MCF 10A (cell line): ENCODE measurements around the gene MYB. TPM values are rescaled to one million over a fixed set of nuclear protein-coding genes. Genes with fewer than 3 reads are reported as not detected.
"Not testable (repeated sequence)": the region's sequence is repeated elsewhere in the genome, so short reads cannot be mapped to it uniquely, and the experiment has no call there.

ENCODE experiments used
- BruUV-seq: library from RNA; stranded (reverse); fragments of 400-500 nt; replicated peaks from 2 replicates; lab custom pipeline; 2021; lab: Mats Ljungman, UMichigan
- CTCF ChIA-PET: fragments of 300-600 bp; sonication (Branson Sonifier 250); formaldehyde crosslinking; extraction: SDS; loops from one replicate; lab custom pipeline; 2021; ENCODE audit warnings: antibody characterized with exemption, inconsistent platforms; lab: Yijun Ruan, JAX
- POLR2A ChIA-PET: fragments of 300-600, 350-650 bp; sonication (Branson Sonifier 250); formaldehyde crosslinking; extraction: SDS; loops from one replicate; lab custom pipeline; 2020; ENCODE audit warnings: antibody characterized with exemption, inconsistent platforms; lab: Yijun Ruan, JAX
- DNase-seq: peaks from one replicate; pipeline ENCODE4 v3.0.0-alpha.2; 2018; ENCODE audit not compliant: unreplicated experiment
- H3K27ac Mint-ChIP-seq: one replicate; pipeline ENCODE4 v1.8.0; 2022; ENCODE audit warnings: mild to moderate bottlenecking, low read depth, mixed read lengths; ENCODE audit not compliant: unreplicated experiment
- H3K27me3 Mint-ChIP-seq: one replicate; pipeline ENCODE4 v1.8.0; 2022; ENCODE audit warnings: mixed read lengths; ENCODE audit not compliant: insufficient read depth, unreplicated experiment
- H3K36me3 Mint-ChIP-seq: one replicate; pipeline ENCODE4 v1.8.0; 2022; ENCODE audit warnings: mild to moderate bottlenecking, moderate library complexity, mixed read lengths; ENCODE audit not compliant: insufficient read depth, unreplicated experiment
- H3K4me1 Mint-ChIP-seq: one replicate; pipeline ENCODE4 v1.8.0; 2022; ENCODE audit warnings: mixed read lengths; ENCODE audit not compliant: insufficient read depth, unreplicated experiment
- H3K4me3 Mint-ChIP-seq: one replicate; pipeline ENCODE4 v1.8.0; 2022; ENCODE audit warnings: mild to moderate bottlenecking, moderate library complexity, mixed read lengths; ENCODE audit not compliant: unreplicated experiment
- H3K9me3 Mint-ChIP-seq: one replicate; pipeline ENCODE4 v1.8.0; 2022; ENCODE audit warnings: mixed read lengths; ENCODE audit not compliant: unreplicated experiment
- intact Hi-C: fragments of 100-400 bp; cut with micrococcal nuclease; formaldehyde crosslinking; loops from 2 replicates; pipeline ENCODE4 v1.14.1; 2022
- total RNA-seq: library from RNA; stranded (reverse); gene quantifications from 2 replicates; pipeline ENCODE4 v1.2.3, GENCODE V29; 2022
- TF ChIP-seq, protein P1 (sequence below): fragments of 200-600 bp; IDR thresholded peaks from one replicate; pipeline ENCODE4 v1.8.0; 2022; ENCODE audit warnings: antibody characterized with exemption, mild to moderate bottlenecking; ENCODE audit not compliant: unreplicated experiment

Gene MYB
- total RNA-seq, 1 experiment from 2014 or later = not detected

DNA sequence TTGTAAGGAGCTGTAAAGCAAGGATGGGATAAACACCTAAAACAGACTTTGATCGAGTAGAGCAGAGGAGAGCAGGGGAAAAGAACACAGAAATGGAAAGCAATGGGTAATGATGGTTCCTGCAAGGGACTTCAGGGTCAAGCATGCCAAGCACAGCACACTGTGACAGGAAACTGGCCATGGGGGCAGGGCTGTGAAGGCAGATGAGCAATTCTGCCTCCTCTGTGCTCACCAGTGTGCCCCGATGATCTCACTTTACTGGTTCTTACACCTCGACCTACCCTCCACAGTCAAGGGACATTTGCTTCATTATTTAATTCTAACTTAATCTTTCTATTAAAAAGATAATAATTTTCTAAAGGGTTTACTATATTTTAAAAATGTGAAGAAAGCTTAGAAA lies 21.6 kb upstream of the MYB start:
- H3K27me3 Mint-ChIP-seq = no peaks in the 10 kb centered on the region
- H3K36me3 Mint-ChIP-seq = no peaks in the 10 kb centered on the region
- H3K4me1 Mint-ChIP-seq = no peaks in the 10 kb centered on the region
- POLR2A ChIA-PET = no interaction called here
- no peak for DNase-seq
- no peak overlapping the region for H3K27ac Mint-ChIP-seq
- H3K4me3 Mint-ChIP-seq = no peak overlapping the region
- intact Hi-C loops = no loop called here
- BruUV-seq = no TSS peak
- peaks cover 8% of the 10 kb centered on the region for H3K9me3 Mint-ChIP-seq
- CTCF ChIA-PET = interaction anchor here (0.6 to 1.1 kb wide), 2 partner anchors 15 to 57 kb away, joined by 3 to 6 read pairs; no protein-coding TSS in a partner anchor
- TF ChIP-seq, protein P1, sequence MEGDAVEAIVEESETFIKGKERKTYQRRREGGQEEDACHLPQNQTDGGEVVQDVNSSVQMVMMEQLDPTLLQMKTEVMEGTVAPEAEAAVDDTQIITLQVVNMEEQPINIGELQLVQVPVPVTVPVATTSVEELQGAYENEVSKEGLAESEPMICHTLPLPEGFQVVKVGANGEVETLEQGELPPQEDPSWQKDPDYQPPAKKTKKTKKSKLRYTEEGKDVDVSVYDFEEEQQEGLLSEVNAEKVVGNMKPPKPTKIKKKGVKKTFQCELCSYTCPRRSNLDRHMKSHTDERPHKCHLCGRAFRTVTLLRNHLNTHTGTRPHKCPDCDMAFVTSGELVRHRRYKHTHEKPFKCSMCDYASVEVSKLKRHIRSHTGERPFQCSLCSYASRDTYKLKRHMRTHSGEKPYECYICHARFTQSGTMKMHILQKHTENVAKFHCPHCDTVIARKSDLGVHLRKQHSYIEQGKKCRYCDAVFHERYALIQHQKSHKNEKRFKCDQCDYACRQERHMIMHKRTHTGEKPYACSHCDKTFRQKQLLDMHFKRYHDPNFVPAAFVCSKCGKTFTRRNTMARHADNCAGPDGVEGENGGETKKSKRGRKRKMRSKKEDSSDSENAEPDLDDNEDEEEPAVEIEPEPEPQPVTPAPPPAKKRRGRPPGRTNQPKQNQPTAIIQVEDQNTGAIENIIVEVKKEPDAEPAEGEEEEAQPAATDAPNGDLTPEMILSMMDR = no peak

DNA sequence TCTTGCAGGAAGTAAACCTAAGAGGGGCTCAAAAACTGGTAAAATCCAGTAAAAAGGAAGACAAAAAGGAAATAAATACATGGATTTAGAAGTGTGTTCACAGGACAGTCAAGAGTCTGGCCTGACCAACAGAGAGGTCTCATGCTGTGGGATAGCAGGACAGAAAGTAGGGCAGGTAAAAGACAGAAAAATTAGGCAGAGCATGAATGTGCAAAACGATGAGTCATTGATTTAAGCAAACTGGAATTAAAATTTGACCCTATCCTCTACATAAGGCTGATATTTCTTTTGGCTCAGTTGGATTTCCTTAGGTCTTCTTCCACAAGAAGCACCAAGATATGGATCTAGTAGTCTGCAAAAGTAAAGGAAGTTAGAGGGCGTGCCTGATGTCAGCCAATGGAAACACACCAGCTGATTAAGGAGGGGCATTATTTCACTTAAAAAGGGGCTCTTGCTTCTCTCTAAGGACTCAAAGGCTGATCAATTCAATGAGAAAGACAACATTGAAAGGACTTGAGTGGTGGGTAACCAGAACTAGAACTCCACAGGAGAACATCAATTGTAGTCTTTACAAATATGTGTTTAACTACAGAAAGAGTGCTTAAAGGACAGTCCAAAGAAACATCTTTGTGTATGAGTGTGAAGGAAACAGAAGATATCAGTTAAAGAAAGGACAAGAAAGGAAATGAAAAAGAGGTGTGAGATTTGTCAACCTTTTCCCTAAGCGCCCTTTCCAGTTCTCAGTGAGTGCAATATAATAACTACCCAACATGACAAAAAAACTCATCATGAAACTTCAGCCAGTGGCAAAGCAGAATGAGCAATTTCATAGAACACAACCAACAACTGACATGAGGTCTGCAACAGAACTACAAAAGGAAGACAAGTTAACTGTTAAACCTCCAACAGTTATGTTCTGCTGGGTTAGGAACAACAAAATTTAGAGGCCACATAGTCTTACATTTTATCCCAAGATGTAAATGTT lies 19.4 kb upstream of the MYB start:
- Mint-ChIP-seq H3K36me3 (no peaks in the 10 kb centered on the region), H3K27ac (no peak overlapping the region), H3K4me3 (no peak overlapping the region), H3K9me3 (no peaks in the 10 kb centered on the region), H3K4me1 (no peaks in the 10 kb centered on the region), H3K27me3 (no peaks in the 10 kb centered on the region)
- intact Hi-C loops = no loop called here
- TF ChIP-seq, protein P1 = no peak
- CTCF ChIA-PET = interaction anchor here (0.6 to 1.3 kb wide), 7 partner anchors 15 to 973 kb away, joined by 3 to 6 read pairs (median 4); no protein-coding TSS in a partner anchor
- DNase-seq = no peak
- no TSS peak for BruUV-seq
- POLR2A ChIA-PET = no interaction called here

DNA sequence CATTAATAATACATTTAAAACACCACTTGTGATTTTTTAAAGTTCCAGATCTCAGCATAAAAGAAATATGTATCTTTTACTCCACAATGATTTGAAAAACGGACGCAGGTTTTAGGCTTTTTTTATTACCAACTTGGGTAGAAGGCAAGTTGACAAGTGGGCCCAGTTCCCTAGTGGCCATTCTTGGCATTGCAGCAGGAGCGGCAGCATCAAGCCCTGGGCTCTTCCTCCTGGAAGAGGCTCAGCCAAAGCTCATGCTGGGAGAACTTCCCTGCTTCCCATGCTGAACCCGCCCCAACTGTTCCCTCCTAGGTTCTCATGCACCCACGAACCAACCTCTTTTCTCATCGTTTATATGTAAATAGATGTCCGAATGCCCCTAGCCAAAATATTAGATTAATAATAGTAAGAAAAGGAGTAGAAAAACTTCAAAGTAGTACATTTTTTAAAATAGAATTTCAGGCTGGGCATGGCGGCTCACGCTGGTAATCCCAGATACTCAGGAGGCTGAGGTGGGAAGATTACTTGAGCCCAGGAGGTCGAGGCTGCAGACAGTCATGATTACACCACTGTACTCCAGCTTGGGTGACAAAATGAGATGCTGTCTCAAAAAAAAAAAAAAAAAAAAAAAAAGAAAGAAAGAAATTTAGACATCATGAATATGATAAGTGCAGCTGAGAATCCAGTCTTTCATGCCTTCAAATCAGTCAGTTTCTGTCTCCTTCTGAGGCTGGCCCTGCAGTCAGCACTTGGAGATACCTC lies 18.2 kb upstream of the MYB start:
- ChIA-PET CTCF (interaction anchor here (0.8 to 1.3 kb wide), 7 partner anchors 10 to 261 kb away, joined by 3 to 6 read pairs (median 3); partner anchors contain the start of gene MYB), POLR2A (interaction anchor here (0.5 kb wide), 2 partner anchors 9 to 1245 kb away, joined by 3 to 4 read pairs; no protein-coding TSS in a partner anchor)
- DNase-seq = peak; percentile 59
- no peaks in the 10 kb centered on the region for H3K4me1 Mint-ChIP-seq
- intact Hi-C loops = no loop called here
- no peaks in the 10 kb centered on the region for H3K27me3 Mint-ChIP-seq
- H3K4me3 Mint-ChIP-seq = no peak overlapping the region
- TF ChIP-seq, protein P1 = peak; percentile 71
- H3K9me3 Mint-ChIP-seq = no peaks in the 10 kb centered on the region
- H3K27ac Mint-ChIP-seq = no peak overlapping the region
- no peaks in the 10 kb centered on the region for H3K36me3 Mint-ChIP-seq
- BruUV-seq = no TSS peak

DNA sequence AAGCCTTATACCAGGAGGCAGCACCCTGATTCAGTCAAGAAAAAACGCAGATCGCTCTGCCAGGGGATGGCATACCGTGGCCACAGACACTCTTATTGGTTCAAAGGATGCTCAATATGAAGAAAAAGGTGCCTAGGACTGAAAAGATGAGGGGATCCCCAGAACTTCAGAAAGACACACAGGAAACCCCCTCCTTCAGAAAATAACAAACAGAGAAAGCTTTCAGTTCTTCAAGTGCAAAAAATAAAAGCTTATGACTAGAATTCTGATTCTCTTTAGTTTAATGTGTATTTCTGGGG lies 17.7 kb upstream of the MYB start:
- POLR2A ChIA-PET = interaction anchor here (0.7 kb wide), 1 partner anchor 93 kb away, joined by 3 read pairs; no protein-coding TSS in a partner anchor
- DNase-seq = no peak
- no peaks in the 10 kb centered on the region for H3K9me3 Mint-ChIP-seq
- H3K36me3 Mint-ChIP-seq = no peaks in the 10 kb centered on the region
- H3K4me3 Mint-ChIP-seq = no peak overlapping the region
- no peaks in the 10 kb centered on the region for H3K27me3 Mint-ChIP-seq
- CTCF ChIA-PET = interaction anchor here (0.8 to 1.0 kb wide), 3 partner anchors 10 to 19 kb away, joined by 3 read pairs; partner anchors contain the start of gene MYB
- TF ChIP-seq, protein P1 = no peak
- H3K4me1 Mint-ChIP-seq = no peaks in the 10 kb centered on the region
- intact Hi-C loops = no loop called here
- no TSS peak for BruUV-seq
- no peak overlapping the region for H3K27ac Mint-ChIP-seq

DNA sequence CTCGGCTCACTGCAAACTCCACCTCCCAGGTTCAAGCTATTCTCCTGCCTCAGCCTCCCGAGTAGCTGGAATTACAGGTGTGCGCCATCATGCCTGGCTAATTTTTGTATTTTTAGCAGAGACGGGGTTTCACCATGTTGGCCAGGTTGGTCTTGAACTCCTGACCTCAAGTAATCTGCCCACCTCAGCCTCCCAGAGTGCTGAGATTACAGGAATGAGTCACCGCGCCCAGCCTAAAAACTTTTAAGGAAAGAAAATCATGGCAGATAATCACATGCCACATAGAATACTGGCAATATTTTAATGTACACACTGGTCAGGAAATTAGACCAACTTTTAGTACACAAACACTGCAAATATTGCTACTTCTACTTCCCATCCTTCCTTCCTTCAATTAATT lies 16.7 kb upstream of the MYB start:
- H3K4me1 Mint-ChIP-seq, BruUV-seq, H3K27ac Mint-ChIP-seq, H3K9me3 Mint-ChIP-seq, H3K4me3 Mint-ChIP-seq, H3K36me3 Mint-ChIP-seq, DNase-seq, H3K27me3 Mint-ChIP-seq, intact Hi-C loops: not testable (repeated sequence)
- ChIA-PET POLR2A (interaction anchor here (0.7 kb wide), 1 partner anchor 15 kb away, joined by 3 read pairs; no protein-coding TSS in a partner anchor), CTCF (interaction anchor here (1.0 kb wide), 1 partner anchor 20 kb away, joined by 3 read pairs; no protein-coding TSS in a partner anchor)
